Measurements from ENCODE around the gene TFB1M.

The TFB1M gene

DNA sequence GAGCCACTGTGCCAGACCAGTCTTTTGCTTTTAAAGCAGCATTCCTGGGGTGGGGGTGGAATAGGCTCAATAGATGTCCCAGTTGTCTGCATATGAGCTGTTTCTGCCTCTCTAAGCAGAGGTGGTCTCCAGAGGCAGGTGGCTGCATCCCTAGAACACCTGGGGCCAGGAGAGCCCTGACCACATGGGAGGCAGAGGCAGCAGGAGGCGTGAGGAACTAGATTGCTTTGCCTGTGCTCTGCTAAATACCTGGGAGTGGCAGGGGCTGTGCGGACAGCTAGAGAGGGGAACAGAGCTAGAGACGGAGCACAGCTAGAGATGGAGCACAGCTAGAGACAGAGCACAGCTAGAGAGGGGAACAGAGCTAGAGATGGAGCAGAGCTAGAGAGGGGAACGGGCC lies 79.6 kb downstream of the TFB1M start:
- H3K36me3 ChIP-seq (ENCODE audit: control insufficient read depth in 2 of 2, insufficient read depth in 1 of 2, low read length in 2 of 2) = no peaks in the 10 kb centered on the region
- POLR2A ChIA-PET = no interaction called here
- CTCF ChIA-PET = interaction anchor here (0.7 to 1.2 kb wide), 3 partner anchors 16 to 47 kb away, joined by 3 to 4 read pairs (median 4); no protein-coding TSS in a partner anchor
- H3K27ac ChIP-seq (ENCODE audit: extremely low read depth, low read depth, low read length) = no peak overlapping the region
- no peak overlapping the region for H3K4me3 ChIP-seq (ENCODE audit: low read depth, low read length)
- TF ChIP-seq, protein P1, sequence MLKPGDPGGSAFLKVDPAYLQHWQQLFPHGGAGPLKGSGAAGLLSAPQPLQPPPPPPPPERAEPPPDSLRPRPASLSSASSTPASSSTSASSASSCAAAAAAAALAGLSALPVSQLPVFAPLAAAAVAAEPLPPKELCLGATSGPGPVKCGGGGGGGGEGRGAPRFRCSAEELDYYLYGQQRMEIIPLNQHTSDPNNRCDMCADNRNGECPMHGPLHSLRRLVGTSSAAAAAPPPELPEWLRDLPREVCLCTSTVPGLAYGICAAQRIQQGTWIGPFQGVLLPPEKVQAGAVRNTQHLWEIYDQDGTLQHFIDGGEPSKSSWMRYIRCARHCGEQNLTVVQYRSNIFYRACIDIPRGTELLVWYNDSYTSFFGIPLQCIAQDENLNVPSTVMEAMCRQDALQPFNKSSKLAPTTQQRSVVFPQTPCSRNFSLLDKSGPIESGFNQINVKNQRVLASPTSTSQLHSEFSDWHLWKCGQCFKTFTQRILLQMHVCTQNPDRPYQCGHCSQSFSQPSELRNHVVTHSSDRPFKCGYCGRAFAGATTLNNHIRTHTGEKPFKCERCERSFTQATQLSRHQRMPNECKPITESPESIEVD (tag by site-specific recombination; IDR thresholded peaks at IDR 0.05) = no peak
- TF ChIP-seq OSR2 (tag by site-specific recombination; IDR thresholded peaks at IDR 0.05) = no peak
- no peak for TF ChIP-seq ZNF660 (tag by site-specific recombination; IDR thresholded peaks at IDR 0.05)
- no peak for TF ChIP-seq SP7 (tag by site-specific recombination; IDR thresholded peaks at IDR 0.05)
- TF ChIP-seq ZNF146 (tag by site-specific recombination; IDR thresholded peaks at IDR 0.05) = no peak
- no peak for TF ChIP-seq ZNF426 (tag by site-specific recombination; IDR thresholded peaks at IDR 0.05)
- no peak for TF ChIP-seq SP2 (tag by site-specific recombination; IDR thresholded peaks at IDR 0.05)
- TF ChIP-seq ZNF792 (tag by site-specific recombination; IDR thresholded peaks at IDR 0.05) = no peak
- TF ChIP-seq ZNF623 (tag by site-specific recombination; IDR thresholded peaks at IDR 0.05) = no peak
- no peak for TF ChIP-seq GLI2 (tag by site-specific recombination; IDR thresholded peaks at IDR 0.05; ENCODE audit: borderline replicate concordance, low read depth)
- TF ChIP-seq ZNF529 (tag by site-specific recombination; IDR thresholded peaks at IDR 0.05; ENCODE audit: insufficient replicate concordance) = no peak
- no peak for TF ChIP-seq ZNF548 (tag by site-specific recombination; IDR thresholded peaks at IDR 0.05)
- no peak for TF ChIP-seq HOXD13 (CRISPR knock-in tag; IDR thresholded peaks at IDR 0.05; ENCODE audit: borderline replicate concordance)
- TF ChIP-seq, protein P2, sequence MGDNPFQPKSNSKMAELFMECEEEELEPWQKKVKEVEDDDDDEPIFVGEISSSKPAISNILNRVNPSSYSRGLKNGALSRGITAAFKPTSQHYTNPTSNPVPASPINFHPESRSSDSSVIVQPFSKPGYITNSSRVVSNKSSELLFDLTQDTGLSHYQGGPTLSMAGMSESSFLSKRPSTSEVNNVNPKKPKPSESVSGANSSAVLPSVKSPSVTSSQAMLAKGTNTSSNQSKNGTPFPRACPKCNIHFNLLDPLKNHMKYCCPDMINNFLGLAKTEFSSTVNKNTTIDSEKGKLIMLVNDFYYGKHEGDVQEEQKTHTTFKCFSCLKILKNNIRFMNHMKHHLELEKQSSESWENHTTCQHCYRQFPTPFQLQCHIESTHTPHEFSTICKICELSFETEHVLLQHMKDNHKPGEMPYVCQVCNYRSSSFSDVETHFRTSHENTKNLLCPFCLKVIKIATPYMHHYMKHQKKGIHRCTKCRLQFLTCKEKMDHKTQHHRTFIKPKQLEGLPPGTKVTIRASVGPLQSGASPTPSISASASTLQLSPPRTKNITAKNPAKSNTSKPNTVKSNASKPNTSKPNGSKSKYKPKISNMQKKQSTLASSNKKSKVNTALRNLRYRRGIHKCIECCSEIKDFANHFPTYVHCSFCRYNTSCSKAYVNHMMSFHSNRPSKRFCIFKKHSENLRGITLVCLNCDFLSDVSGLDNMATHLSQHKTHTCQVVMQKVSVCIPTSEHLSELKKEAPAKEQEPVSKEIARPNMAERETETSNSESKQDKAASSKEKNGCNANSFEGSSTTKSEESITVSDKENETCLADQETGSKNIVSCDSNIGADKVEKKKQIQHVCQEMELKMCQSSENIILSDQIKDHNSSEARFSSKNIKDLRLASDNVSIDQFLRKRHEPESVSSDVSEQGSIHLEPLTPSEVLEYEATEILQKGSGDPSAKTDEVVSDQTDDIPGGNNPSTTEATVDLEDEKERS (tag by site-specific recombination; IDR thresholded peaks at IDR 0.05) = no peak
- TF ChIP-seq, protein P3, sequence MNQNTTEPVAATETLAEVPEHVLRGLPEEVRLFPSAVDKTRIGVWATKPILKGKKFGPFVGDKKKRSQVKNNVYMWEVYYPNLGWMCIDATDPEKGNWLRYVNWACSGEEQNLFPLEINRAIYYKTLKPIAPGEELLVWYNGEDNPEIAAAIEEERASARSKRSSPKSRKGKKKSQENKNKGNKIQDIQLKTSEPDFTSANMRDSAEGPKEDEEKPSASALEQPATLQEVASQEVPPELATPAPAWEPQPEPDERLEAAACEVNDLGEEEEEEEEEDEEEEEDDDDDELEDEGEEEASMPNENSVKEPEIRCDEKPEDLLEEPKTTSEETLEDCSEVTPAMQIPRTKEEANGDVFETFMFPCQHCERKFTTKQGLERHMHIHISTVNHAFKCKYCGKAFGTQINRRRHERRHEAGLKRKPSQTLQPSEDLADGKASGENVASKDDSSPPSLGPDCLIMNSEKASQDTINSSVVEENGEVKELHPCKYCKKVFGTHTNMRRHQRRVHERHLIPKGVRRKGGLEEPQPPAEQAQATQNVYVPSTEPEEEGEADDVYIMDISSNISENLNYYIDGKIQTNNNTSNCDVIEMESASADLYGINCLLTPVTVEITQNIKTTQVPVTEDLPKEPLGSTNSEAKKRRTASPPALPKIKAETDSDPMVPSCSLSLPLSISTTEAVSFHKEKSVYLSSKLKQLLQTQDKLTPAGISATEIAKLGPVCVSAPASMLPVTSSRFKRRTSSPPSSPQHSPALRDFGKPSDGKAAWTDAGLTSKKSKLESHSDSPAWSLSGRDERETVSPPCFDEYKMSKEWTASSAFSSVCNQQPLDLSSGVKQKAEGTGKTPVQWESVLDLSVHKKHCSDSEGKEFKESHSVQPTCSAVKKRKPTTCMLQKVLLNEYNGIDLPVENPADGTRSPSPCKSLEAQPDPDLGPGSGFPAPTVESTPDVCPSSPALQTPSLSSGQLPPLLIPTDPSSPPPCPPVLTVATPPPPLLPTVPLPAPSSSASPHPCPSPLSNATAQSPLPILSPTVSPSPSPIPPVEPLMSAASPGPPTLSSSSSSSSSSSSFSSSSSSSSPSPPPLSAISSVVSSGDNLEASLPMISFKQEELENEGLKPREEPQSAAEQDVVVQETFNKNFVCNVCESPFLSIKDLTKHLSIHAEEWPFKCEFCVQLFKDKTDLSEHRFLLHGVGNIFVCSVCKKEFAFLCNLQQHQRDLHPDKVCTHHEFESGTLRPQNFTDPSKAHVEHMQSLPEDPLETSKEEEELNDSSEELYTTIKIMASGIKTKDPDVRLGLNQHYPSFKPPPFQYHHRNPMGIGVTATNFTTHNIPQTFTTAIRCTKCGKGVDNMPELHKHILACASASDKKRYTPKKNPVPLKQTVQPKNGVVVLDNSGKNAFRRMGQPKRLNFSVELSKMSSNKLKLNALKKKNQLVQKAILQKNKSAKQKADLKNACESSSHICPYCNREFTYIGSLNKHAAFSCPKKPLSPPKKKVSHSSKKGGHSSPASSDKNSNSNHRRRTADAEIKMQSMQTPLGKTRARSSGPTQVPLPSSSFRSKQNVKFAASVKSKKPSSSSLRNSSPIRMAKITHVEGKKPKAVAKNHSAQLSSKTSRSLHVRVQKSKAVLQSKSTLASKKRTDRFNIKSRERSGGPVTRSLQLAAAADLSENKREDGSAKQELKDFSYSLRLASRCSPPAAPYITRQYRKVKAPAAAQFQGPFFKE (tag by site-specific recombination; IDR thresholded peaks at IDR 0.05; ENCODE audit: borderline replicate concordance) = no peak
- no peaks in the 10 kb centered on the region for H3K4me1 ChIP-seq (ENCODE audit: control insufficient read depth, insufficient read depth, low read length)
- H3K9me3 ChIP-seq (ENCODE audit: control insufficient read depth, insufficient read depth, low read depth, low read length) = no peaks in the 10 kb centered on the region

DNA sequence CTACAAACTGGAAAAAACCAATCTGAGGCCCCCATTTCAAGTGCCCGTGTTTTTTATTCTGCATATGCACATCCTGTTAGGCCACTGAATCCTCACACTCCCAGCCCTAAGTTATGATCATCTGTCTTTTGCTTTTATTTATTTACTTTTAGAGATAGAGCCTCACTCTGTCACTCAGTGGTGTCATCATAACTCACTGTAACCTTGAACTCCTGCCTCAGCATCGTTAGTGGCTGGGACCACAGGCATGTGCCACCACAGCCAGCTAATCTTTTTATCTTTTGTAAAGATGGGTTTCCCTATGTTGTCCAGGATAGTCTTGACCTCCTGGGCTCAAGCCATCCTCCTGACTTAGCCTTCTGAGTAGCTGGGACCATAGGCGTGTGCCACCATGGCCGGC lies 80.1 kb downstream of the TFB1M start:
- no peaks in the 10 kb centered on the region for H3K4me1 ChIP-seq (ENCODE audit: control insufficient read depth, insufficient read depth, low read length)
- no peaks in the 10 kb centered on the region for H3K9me3 ChIP-seq (ENCODE audit: control insufficient read depth, insufficient read depth, low read depth, low read length)
- TF ChIP-seq ZNF777 (tag by site-specific recombination; IDR thresholded peaks at IDR 0.05; ENCODE audit: borderline replicate concordance) (no peak), ZNF658 (tag by site-specific recombination; IDR thresholded peaks at IDR 0.05) (no peak), ZNF211 (tag by site-specific recombination; IDR thresholded peaks at IDR 0.05; ENCODE audit: low read depth) (no peak), ZNF501 (tag by site-specific recombination; IDR thresholded peaks at IDR 0.05) (no peak), ZNF621 (tag by site-specific recombination; IDR thresholded peaks at IDR 0.05) (no peak)
- TF ChIP-seq, protein P4, sequence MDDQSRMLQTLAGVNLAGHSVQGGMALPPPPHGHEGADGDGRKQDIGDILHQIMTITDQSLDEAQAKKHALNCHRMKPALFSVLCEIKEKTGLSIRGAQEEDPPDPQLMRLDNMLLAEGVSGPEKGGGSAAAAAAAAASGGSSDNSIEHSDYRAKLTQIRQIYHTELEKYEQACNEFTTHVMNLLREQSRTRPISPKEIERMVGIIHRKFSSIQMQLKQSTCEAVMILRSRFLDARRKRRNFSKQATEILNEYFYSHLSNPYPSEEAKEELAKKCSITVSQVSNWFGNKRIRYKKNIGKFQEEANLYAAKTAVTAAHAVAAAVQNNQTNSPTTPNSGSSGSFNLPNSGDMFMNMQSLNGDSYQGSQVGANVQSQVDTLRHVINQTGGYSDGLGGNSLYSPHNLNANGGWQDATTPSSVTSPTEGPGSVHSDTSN (CRISPR knock-in tag; IDR thresholded peaks at IDR 0.05) = no peak
- TF ChIP-seq, protein P5, sequence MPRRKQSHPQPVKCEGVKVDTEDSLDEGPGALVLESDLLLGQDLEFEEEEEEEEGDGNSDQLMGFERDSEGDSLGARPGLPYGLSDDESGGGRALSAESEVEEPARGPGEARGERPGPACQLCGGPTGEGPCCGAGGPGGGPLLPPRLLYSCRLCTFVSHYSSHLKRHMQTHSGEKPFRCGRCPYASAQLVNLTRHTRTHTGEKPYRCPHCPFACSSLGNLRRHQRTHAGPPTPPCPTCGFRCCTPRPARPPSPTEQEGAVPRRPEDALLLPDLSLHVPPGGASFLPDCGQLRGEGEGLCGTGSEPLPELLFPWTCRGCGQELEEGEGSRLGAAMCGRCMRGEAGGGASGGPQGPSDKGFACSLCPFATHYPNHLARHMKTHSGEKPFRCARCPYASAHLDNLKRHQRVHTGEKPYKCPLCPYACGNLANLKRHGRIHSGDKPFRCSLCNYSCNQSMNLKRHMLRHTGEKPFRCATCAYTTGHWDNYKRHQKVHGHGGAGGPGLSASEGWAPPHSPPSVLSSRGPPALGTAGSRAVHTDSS (tag by site-specific recombination; IDR thresholded peaks at IDR 0.05) = no peak
- no peak overlapping the region for H3K4me3 ChIP-seq (ENCODE audit: low read depth, low read length)
- ChIA-PET POLR2A (interaction anchor here (0.7 kb wide), 1 partner anchor 39 kb away, joined by 4 read pairs; no protein-coding TSS in a partner anchor), CTCF (interaction anchor here (0.6 to 1.6 kb wide), 4 partner anchors 10 to 232 kb away, joined by 3 to 4 read pairs (median 4); no protein-coding TSS in a partner anchor)
- H3K27ac ChIP-seq (ENCODE audit: extremely low read depth, low read depth, low read length) = no peak overlapping the region
- H3K36me3 ChIP-seq (ENCODE audit: control insufficient read depth in 2 of 2, insufficient read depth in 1 of 2, low read length in 2 of 2) = no peaks in the 10 kb centered on the region
